ENCODE results near the gene AURKAIP1. TPM values are rescaled to one million over a fixed set of nuclear protein-coding genes. Genes with fewer than 3 reads are reported as not detected.

Gene AURKAIP1
- total and polyA plus RNA-seq, 2 of the 13 experiments (the other 11 are each of a cell fraction or from before 2014, with no cell fraction given): 69.5 to 175 TPM

- no peak for TF ChIP-seq REST (IDR thresholded peaks at IDR 0.05; ENCODE audit: borderline replicate concordance in 1 of 2, low read depth in 1 of 2, low read length in 2 of 2)
- TF ChIP-seq ATF7 (IDR thresholded peaks at IDR 0.05): no peak
- no peak for TF ChIP-seq ATF7 (CRISPR knock-in tag; IDR thresholded peaks at IDR 0.05)
- 0 out of 2 replicates have a peak, but pooled peaks have one; percentile 0 for TF ChIP-seq AHDC1 (CRISPR knock-in tag; IDR thresholded peaks at IDR 0.05; ENCODE audit: borderline replicate concordance)
- TF ChIP-seq NCOR1 (IDR thresholded peaks at IDR 0.05; ENCODE audit: borderline replicate concordance, low read length): no peak
- TF ChIP-seq ZBTB38 (CRISPR knock-in tag; IDR thresholded peaks at IDR 0.05): peak; percentile 56; the same call in 1 of the 2 replicates
- no peak for TF ChIP-seq ZNF263 (CRISPR knock-in tag; IDR thresholded peaks at IDR 0.05)
- TF ChIP-seq NR2F6 (IDR thresholded peaks at IDR 0.05): no peak
- TF ChIP-seq NR2F6 (CRISPR knock-in tag; IDR thresholded peaks at IDR 0.05): no peak
- TF ChIP-seq IKZF5 (CRISPR knock-in tag; IDR thresholded peaks at IDR 0.05): no peak
- no peak for TF ChIP-seq ATM (IDR thresholded peaks at IDR 0.05; ENCODE audit: borderline replicate concordance)
- no peak for TF ChIP-seq ZNF614 (CRISPR knock-in tag; IDR thresholded peaks at IDR 0.05; ENCODE audit: borderline replicate concordance)
- TF ChIP-seq ZNF687 (CRISPR knock-in tag; IDR thresholded peaks at IDR 0.05): no peak
- TF ChIP-seq THAP11 (CRISPR knock-in tag; IDR thresholded peaks at IDR 0.05): no peak
- 0 out of 2 replicates have a peak, but pooled peaks have one; percentile 4 for TF ChIP-seq ZNF850 (CRISPR knock-in tag; conservative IDR thresholded peaks at IDR 0.05)
Observed at GRCh38 chr1:1406101-1406820, 31.3 kb upstream of the AURKAIP1 start (continued).
